ENCODE data around the gene FBXO44.
"Not testable (repeated sequence)": the region's sequence is repeated elsewhere in the genome, so short reads cannot be mapped to it uniquely, and the experiment has no call there.

Gene FBXO44, protein sequence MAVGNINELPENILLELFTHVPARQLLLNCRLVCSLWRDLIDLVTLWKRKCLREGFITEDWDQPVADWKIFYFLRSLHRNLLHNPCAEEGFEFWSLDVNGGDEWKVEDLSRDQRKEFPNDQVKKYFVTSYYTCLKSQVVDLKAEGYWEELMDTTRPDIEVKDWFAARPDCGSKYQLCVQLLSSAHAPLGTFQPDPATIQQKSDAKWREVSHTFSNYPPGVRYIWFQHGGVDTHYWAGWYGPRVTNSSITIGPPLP

GRCh38 chr1:11654137-11654938 lies at the start of gene FBXO44, which contains the start of gene FBXO2:
FBXO44 (plus strand) TSS chr1:11654877; CDS start chr1:11655836, 959 bp downstream.
FBXO2 (minus strand) TSS chr1:11654429; CDS start chr1:11654340, 89 bp downstream.
- no peak for DNase-seq

- DNase-seq: no peak
These were observed 47.9 kb upstream of the FBXO44 start for GRCh38 chr1:11606775-11607174.

- DNase-seq: not testable (repeated sequence)
These were observed 46.0 kb upstream of the FBXO44 start for GRCh38 chr1:11608596-11609130.

DNA sequence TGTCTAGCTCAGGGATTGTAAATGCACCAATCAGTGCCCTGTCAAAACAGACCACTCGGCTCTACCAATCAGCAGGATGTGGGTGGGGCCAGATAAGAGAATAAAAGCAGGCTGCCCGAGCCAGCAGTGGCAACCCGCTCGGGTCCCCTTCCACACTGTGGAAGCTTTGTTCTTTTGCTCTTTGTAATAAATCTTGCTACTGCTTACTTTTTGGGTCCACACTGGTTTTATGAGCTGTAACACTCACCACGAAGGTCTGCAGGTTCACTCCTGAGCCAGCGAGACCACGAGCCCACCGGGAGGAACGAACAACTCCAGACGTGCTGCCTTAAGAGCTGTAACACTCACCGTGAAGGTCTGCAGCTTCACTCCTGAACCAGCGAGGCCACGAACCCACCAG lies 45.3 kb upstream of the FBXO44 start:
- not testable (repeated sequence) for DNase-seq

DNA sequence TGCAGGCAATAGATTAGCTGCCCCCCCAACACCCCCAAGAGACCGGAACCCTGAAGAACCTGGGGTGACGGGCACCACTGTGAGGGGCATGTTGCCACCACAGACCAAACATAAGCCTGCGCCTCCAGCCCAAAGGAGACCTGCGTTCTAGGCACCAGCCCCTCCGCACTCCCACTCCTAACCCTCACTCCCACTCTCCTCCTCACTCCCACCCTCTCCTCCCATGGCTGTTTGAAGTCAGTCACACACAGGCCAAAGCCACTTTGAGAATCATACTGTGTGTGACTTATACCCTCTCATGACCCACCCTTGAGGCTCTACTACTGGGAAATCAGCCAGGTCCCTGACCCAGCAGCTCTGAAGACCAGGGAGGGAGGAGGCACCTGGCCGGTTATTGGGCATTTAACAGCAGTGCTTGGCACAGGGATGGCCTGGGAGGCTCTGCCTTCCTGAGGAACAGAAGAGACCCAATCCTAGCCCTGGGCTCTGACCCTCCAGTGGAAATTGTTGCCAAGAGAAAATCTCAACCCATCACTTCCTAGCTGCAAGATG lies 44.0 kb upstream of the FBXO44 start:
- no peak for DNase-seq

- DNase-seq: no peak
These were observed 42.9 kb upstream of the FBXO44 start for GRCh38 chr1:11611638-11612327.

DNA sequence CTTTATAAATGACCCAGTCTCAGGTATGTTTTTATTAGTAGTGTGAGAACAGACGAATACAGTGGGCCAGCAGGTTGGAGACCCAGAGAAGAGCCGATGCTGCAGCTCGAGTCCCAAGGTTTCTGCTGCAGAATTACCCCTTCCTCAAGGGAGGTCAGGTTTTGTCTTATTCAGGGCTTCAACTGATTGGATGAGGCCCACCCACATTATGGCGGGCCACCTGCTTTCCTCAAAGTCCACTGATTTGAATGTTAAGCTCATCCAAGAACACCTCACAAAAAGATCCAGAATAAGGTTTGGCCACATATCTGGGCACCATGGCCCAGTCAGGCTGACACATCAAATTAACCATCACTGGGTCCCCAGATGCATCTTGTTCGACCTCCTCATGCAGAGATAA lies 41.3 kb upstream of the FBXO44 start:
- DNase-seq: no peak

- DNase-seq: no peak
These were observed 39.6 kb upstream of the FBXO44 start for GRCh38 chr1:11615090-11615489.

DNA sequence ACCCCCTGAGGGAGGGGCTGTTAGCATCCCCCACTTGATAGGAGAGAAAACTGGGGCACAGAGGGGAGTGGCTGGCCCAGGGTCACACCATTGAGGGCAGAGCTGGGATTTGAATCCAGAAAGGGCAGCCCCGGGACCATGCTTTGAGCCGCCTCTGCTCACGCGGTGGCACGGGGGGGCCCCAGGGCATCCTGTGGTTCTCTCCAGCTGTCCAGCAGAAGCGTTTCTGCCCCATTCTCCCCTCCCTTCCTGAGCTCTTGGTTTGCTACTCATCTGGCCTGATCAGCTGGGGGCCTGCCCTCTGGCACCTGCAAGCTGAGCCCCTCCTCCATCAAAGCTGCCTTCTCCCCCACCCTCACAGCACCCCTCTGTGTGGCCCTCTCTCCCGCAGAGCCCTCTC lies 37.9 kb upstream of the FBXO44 start:
- DNase-seq: no peak

DNA sequence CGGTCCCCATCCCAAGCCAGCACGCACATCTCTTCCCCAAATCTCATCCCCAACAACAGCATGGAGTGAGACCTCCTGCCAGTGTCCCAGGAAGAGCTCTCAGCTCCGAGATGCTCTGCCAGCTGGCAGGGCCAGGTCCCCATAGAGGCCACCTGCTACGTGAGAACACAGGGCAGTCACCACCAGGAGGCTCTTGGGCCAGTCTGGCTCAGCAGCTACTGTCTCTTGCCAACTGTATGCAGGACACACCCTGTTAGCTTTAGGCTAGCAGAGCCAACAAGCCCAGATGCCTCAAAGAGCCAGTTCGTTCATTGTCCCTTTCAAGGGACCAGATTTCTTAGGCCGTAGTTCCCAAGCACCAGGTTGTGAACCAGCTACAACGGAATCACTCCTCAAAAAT lies 37.4 kb upstream of the FBXO44 start:
- DNase-seq: no peak

DNA sequence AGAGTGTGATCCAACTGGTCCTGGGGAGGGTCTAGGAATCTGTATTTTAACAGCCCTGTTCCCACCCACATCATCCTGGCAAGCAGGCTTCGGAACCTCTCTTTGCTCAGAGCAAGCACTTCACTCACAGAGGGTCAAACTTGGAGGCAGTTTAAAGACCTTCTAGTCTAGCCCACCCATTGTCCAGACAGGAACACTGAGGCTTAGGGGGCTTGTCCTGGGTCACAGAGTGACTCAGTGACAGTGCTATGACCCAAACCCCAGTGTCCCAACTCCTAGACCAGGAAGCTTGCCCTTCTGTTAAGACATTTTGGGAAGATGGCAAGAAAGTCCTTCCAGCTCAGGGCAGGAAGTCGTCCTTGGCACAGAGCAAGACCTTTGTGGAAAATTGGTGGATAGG lies 36.9 kb upstream of the FBXO44 start:
- DNase-seq: no peak

DNA sequence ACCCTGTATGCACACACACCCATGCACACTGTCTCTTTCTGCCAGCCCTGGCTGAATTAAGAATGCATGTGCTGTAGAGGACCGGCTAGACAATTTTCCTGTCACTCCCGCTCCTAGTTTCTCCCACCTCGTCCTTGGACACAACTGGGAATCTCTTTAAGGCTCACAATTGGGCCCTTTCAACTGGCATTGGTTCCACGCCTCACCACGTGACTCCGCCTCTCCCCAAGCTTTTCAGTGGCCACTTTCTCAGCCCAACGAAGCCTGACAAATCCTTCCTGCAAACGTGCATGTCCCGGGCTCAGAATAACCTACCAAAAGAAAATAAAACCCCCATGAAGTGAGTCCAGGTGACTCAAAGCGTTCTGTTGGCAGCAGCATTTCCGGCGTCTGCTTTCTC lies 34.3 kb upstream of the FBXO44 start:
- no peak for DNase-seq

GRCh38 chr1:11620924-11621323 lies 33.8 kb upstream of the FBXO44 start:
- no peak for DNase-seq

GRCh38 chr1:11622398-11622797 lies 32.3 kb upstream of the FBXO44 start:
- no peak for DNase-seq

DNA sequence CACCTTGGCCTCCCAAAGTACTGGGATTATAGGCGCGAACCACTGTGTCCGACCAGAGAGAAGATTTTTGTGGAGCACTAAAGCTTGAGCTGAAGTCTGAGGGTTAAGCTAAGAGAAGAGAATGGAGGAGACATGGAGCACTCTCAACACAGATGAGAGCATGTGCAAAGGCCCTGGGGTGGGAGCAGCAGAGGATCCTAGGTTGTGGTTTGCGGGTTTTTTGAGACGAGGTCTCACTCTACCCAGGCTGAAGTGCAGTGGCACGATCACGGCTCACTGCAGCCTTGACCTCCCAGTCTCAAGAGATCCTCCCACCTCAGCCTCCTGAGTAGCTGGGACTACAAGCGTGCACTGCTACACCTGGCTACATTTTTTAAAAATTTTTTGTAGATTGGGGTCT lies 31.0 kb upstream of the FBXO44 start:
- DNase-seq: no peak

DNA sequence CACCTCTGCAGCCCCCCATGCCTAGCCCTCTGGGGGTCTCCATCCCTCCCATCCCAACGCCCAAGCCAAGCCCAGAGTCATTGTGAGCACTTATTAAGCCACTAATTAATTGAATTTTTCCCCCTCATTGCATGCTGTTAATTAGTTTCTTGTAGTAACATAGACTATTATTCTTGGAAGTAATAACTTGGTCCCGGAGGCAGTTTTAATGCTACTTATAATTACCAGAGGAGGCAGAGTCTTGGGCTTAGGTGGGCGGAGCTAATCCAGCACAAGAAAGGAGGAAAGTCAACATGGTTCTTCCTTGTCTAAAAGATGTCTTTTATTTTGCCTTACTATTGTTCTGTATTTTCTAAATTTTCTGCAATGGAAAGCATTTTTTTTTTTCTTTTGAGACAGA lies 28.1 kb upstream of the FBXO44 start:
- no peak for DNase-seq

- DNase-seq: no peak
These were observed 25.9 kb upstream of the FBXO44 start for GRCh38 chr1:11628767-11629166.

DNA sequence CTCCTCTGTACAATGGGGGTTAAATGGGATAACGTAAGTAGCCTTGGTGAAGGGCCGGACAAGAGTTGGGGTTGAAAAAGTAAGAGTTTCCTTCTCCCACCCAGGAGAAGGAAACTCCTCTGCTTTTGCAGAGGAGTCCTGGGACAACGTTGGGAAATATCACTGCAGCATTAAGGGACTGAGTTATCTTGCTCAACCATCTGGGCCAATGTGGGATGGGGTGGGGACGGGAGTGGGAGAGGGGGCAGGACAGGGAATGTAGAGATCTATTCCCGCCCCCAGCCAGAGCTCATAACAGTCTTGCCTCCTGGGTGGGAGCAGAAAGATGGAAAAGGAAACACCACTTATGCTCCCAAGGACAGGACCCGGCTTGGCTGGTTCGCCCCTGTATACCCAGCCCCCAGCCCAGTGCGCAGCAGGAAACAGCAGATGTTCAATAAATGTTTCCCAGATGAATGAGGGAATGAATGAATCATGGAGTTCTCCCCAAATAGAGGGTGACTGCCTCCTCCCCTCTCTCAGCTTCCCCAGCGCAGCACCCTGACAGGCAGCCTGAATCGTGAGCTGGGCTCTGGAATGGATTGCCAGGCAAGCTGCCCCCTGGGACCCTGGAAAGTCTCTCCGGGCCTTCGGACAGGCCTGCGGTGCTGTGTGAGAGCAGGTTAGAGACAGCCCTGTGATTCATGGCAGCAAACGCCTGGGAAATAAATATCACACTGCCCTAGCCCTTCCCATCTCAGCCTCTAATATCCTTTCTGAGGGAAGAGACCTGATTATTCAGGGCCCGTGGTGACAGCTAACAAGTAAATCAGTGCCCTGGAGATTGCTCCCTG lies 25.3 kb upstream of the FBXO44 start:
- no peak for DNase-seq

DNA sequence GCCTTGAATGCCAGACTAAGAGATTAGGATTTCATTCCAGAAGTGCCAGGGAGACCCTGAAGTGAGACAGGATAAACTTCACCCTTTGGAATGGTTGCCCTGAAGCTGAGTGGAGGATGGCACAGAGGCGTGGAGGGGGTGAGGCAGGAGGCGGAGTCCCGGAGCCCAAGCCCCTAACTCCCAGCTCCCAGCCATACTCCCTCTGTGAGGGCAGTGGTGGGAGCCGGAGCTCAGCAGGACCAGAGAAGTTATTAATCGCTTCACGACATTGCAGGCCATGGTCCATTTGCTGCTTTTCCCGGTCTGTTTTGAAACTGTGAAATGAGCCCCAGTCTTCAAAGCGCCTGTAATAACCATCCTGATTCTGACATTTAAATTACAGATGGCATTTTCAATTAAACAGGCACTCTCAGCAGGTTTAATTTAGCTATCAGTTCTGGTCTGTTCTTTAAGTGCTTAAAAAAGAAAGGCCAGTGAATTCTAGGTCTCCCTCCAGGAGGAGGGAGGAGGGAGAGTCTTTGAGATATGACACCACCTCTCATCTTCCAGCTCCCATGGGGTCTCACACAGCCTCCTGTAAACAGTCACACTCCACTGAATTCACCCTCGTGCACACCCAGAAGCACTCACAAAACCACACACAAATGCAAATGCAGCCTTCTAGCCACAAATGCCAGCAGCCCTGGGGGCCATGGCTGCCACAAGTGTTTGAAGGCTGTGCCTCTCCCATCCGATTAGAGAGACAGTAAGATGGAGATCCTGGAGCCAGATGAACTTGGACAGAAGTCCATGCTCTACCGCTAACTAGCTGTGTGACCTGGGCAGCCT lies 20.1 kb upstream of the FBXO44 start:
- DNase-seq: no peak

GRCh38 chr1:11638121-11638520 lies 16.6 kb upstream of the FBXO44 start:
- DNase-seq: no peak

GRCh38 chr1:11639372-11639771 lies 15.3 kb upstream of the FBXO44 start:
- DNase-seq: no peak

All from NCI-H1417 treated with DMSO at 0.1 percent for 48 hours (cell line).